HCT116 (cell line): ENCODE data around the gene G2E3.

Experiments used
- CEBPB ChIP-seq: IDR thresholded peaks from 2 replicates; pipeline ENCODE4 v1.6.1; 2012; ENCODE audit warnings: low read depth
- CTCF ChIP-seq, 3 experiments: fragments of 200-600 bp in 1 of 3; sonication (generic) in 1 of 3; IDR thresholded peaks in 2 of 3; conservative IDR thresholded peaks in 1 of 3; 2 replicates each; pipeline ENCODE4 v1.5.1; 2012 to 2017; ENCODE audit warnings: low read depth in 2 of 3, low read length in 2 of 3, antibody characterized with exemption in 1 of 3, borderline replicate concordance in 1 of 3, control low read depth in 1 of 3, mild to moderate bottlenecking in 1 of 3, mixed read lengths in 1 of 3, mixed run types in 1 of 3, moderate library complexity in 1 of 3; ENCODE audit not compliant: insufficient read depth in 1 of 3
- POLR2A ChIP-seq: IDR thresholded peaks from 2 replicates; pipeline ENCODE4 v1.7.0; 2011; ENCODE audit warnings: borderline replicate concordance; ENCODE audit not compliant: insufficient read depth, insufficient read length; ENCODE audit errors: extremely low read depth
- YY1 ChIP-seq: IDR thresholded peaks from 2 replicates; pipeline ENCODE4 v1.6.1; 2011; ENCODE audit warnings: low read length, low read depth, moderate library complexity, mild to moderate bottlenecking; ENCODE audit not compliant: insufficient replicate concordance; ENCODE audit errors: extremely low read depth
- TF ChIP-seq, protein P1 (sequence below): IDR thresholded peaks from 2 replicates; pipeline ENCODE4 v1.6.1; 2012; ENCODE audit warnings: low read depth

DNA sequence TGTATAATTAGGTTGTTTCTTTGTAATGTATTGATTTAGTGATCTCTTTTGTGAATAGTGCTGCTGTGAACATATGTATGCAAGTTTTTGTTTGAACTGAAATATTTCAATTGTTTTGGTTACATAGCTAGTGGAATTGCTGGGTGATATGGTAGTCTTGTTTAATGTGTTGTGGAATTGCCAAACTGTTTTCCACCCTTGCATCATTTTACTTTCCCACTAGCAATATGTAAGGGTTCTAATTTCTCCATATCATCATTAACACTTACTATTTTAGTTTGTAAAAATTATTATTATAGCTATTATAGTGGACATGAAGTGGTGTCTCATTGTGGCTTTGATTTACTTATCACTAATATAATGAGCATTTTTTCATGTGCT, 5.9 kb downstream of the G2E3 start:
- TF ChIP-seq CEBPB = no peak
- TF ChIP-seq CTCF (IDR thresholded peaks at IDR 0.05 in 2 of 3, conservative IDR thresholded peaks at IDR 0.05 in 1 of 3; ENCODE audit: borderline replicate concordance in 1 of 3, insufficient read depth in 1 of 3, low read depth in 2 of 3, low read length in 2 of 3) = no peak
- no peak for TF ChIP-seq POLR2A
- no peak for TF ChIP-seq YY1
- TF ChIP-seq, protein P1, sequence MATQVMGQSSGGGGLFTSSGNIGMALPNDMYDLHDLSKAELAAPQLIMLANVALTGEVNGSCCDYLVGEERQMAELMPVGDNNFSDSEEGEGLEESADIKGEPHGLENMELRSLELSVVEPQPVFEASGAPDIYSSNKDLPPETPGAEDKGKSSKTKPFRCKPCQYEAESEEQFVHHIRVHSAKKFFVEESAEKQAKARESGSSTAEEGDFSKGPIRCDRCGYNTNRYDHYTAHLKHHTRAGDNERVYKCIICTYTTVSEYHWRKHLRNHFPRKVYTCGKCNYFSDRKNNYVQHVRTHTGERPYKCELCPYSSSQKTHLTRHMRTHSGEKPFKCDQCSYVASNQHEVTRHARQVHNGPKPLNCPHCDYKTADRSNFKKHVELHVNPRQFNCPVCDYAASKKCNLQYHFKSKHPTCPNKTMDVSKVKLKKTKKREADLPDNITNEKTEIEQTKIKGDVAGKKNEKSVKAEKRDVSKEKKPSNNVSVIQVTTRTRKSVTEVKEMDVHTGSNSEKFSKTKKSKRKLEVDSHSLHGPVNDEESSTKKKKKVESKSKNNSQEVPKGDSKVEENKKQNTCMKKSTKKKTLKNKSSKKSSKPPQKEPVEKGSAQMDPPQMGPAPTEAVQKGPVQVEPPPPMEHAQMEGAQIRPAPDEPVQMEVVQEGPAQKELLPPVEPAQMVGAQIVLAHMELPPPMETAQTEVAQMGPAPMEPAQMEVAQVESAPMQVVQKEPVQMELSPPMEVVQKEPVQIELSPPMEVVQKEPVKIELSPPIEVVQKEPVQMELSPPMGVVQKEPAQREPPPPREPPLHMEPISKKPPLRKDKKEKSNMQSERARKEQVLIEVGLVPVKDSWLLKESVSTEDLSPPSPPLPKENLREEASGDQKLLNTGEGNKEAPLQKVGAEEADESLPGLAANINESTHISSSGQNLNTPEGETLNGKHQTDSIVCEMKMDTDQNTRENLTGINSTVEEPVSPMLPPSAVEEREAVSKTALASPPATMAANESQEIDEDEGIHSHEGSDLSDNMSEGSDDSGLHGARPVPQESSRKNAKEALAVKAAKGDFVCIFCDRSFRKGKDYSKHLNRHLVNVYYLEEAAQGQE = no peak
